ENCODE data around the gene FLYWCH1. TPM values are rescaled to one million over a fixed set of nuclear protein-coding genes. Genes with fewer than 3 reads are reported as not detected.

Gene FLYWCH1
- total and polyA plus RNA-seq, 9 of the 15 experiments (the other 6 are each of a cell fraction or from before 2014, with no cell fraction given): 0.18 to 33.6 (median 11.3) TPM

GRCh38 chr16:2983706-2984136, 72.0 kb downstream of the FLYWCH1 start (continued):
- TF ChIP-seq, protein P1, sequence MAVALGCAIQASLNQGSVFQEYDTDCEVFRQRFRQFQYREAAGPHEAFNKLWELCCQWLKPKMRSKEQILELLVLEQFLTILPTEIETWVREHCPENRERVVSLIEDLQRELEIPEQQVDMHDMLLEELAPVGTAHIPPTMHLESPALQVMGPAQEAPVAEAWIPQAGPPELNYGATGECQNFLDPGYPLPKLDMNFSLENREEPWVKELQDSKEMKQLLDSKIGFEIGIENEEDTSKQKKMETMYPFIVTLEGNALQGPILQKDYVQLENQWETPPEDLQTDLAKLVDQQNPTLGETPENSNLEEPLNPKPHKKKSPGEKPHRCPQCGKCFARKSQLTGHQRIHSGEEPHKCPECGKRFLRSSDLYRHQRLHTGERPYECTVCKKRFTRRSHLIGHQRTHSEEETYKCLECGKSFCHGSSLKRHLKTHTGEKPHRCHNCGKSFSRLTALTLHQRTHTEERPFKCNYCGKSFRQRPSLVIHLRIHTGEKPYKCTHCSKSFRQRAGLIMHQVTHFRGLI (CRISPR knock-in tag; IDR thresholded peaks at IDR 0.05): no peak
- no peak for TF ChIP-seq ATF1 (CRISPR knock-in tag; IDR thresholded peaks at IDR 0.05)
- peak; percentile 49; the same call in 1 of the 2 replicates for TF ChIP-seq ATF1 (tag; IDR thresholded peaks at IDR 0.05)
- peak; percentile 18; the same call in 1 of the 2 replicates for TF ChIP-seq TCF3 (CRISPR knock-in tag; IDR thresholded peaks at IDR 0.05)
- TF ChIP-seq ETS2 (tag; IDR thresholded peaks at IDR 0.05; ENCODE audit: borderline replicate concordance, poor library complexity, severe bottlenecking): no peak
- TF ChIP-seq, protein P2, sequence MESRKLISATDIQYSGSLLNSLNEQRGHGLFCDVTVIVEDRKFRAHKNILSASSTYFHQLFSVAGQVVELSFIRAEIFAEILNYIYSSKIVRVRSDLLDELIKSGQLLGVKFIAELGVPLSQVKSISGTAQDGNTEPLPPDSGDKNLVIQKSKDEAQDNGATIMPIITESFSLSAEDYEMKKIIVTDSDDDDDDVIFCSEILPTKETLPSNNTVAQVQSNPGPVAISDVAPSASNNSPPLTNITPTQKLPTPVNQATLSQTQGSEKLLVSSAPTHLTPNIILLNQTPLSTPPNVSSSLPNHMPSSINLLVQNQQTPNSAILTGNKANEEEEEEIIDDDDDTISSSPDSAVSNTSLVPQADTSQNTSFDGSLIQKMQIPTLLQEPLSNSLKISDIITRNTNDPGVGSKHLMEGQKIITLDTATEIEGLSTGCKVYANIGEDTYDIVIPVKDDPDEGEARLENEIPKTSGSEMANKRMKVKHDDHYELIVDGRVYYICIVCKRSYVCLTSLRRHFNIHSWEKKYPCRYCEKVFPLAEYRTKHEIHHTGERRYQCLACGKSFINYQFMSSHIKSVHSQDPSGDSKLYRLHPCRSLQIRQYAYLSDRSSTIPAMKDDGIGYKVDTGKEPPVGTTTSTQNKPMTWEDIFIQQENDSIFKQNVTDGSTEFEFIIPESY (CRISPR knock-in tag; IDR thresholded peaks at IDR 0.05): peak; percentile 70; the same call in 1 of the 2 replicates
- no peak for TF ChIP-seq POLR2AphosphoS5 (IDR thresholded peaks at IDR 0.05; ENCODE audit: control insufficient read depth, insufficient read depth, low read depth, low read length)
- no peak for TF ChIP-seq ZNF3 (CRISPR knock-in tag; IDR thresholded peaks at IDR 0.05)
- TF ChIP-seq NR4A1 (CRISPR knock-in tag; IDR thresholded peaks at IDR 0.05): no peak
- TF ChIP-seq NR4A1 (tag; IDR thresholded peaks at IDR 0.05): 0 out of 2 replicates have a peak, but pooled peaks have one; percentile 31
- TF ChIP-seq NR2F6 (CRISPR knock-in tag; IDR thresholded peaks at IDR 0.05): no peak
- no peak for TF ChIP-seq ZNF764 (CRISPR knock-in tag; IDR thresholded peaks at IDR 0.05; ENCODE audit: low read depth)
- TF ChIP-seq L3MBTL2 (IDR thresholded peaks at IDR 0.05): peak; percentile 88
- peak; percentile 70; the same call in 1 of the 2 replicates for TF ChIP-seq CBFB (CRISPR knock-in tag; IDR thresholded peaks at IDR 0.05)
- TF ChIP-seq TAF15 (IDR thresholded peaks at IDR 0.05; ENCODE audit: low read depth, low read length): no peak
- TF ChIP-seq E2F6 (IDR thresholded peaks at IDR 0.05; ENCODE audit: borderline replicate concordance in 1 of 2, extremely low read depth in 1 of 2, insufficient read depth in 1 of 2, insufficient read length in 1 of 2, low read depth in 1 of 2, low read length in 1 of 2, poor library complexity in 1 of 2, severe bottlenecking in 1 of 2): peak; percentile 50 to 63
- no peak for TF ChIP-seq ZHX1 (conservative IDR thresholded peaks at IDR 0.05; ENCODE audit: low read length)
- TF ChIP-seq PPARD (CRISPR knock-in tag; IDR thresholded peaks at IDR 0.05): no peak
- TF ChIP-seq ZNF766 (CRISPR knock-in tag; conservative IDR thresholded peaks at IDR 0.05): 0 out of 2 replicates have a peak, but pooled peaks have one; percentile 18
- TF ChIP-seq YY1 (IDR thresholded peaks at IDR 0.05; ENCODE audit: borderline replicate concordance in 1 of 3, control insufficient read depth in 1 of 3, extremely low read depth in 1 of 3, insufficient read depth in 3 of 3, insufficient read length in 1 of 3, insufficient replicate concordance in 2 of 3, low read depth in 1 of 3, low read length in 2 of 3): peak in 2 of 3 experiments; percentile 6 to 38

Data from K562 (cell line).